OCI-LY1 (cell line): ENCODE data around the gene CCDC43.

Source experiments
- H2AFZ ChIP-seq: fragments of 200-600 bp; sonication (generic), shearing (Covaris generic); 2 replicates; pipeline ENCODE4 v1.6.0; 2014; ENCODE audit warnings: antibody characterized with exemption, mild to moderate bottlenecking, low read length
- H3F3A ChIP-seq: fragments of 200-600 bp; sonication (generic), shearing (Covaris generic); 2 replicates; pipeline ENCODE4 v1.6.0; 2014; ENCODE audit warnings: mild to moderate bottlenecking, antibody characterized with exemption, low read length, moderate library complexity; ENCODE audit not compliant: insufficient read depth
- H3K27ac ChIP-seq: fragments of 200-600 bp; sonication (generic); 2 replicates; pipeline ENCODE4 v1.5.1; 2014; ENCODE audit warnings: low read length, mixed run types, mild to moderate bottlenecking, low read depth; ENCODE audit not compliant: poor library complexity, severe bottlenecking
- H3K27me3 ChIP-seq: fragments of 200-600 bp; sonication (generic); 2 replicates; pipeline ENCODE4 v1.6.0; 2014; ENCODE audit warnings: antibody characterized with exemption, mild to moderate bottlenecking, low read length, moderate library complexity; ENCODE audit not compliant: insufficient read depth
- H3K36me3 ChIP-seq: fragments of 200-600 bp; sonication (generic); 2 replicates; pipeline ENCODE4 v1.6.1; 2014; ENCODE audit warnings: mild to moderate bottlenecking, antibody characterized with exemption, low read length, moderate library complexity, mixed read lengths; ENCODE audit not compliant: insufficient read depth
- H3K4me1 ChIP-seq: fragments of 200-600 bp; sonication (generic); 2 replicates; pipeline ENCODE4 v1.5.1; 2014; ENCODE audit warnings: mild to moderate bottlenecking, low read length, moderate library complexity; ENCODE audit not compliant: insufficient read depth, severe bottlenecking
- H3K4me2 ChIP-seq: fragments of 200-600 bp; sonication (generic), shearing (Covaris generic); 2 replicates; pipeline ENCODE4 v1.6.1; 2014; ENCODE audit warnings: low read length
- H3K4me3 ChIP-seq: fragments of 200-600 bp; sonication (generic); 2 replicates; pipeline ENCODE4 v1.5.1; 2014; ENCODE audit warnings: low read length, low read depth, mild to moderate bottlenecking, mixed read lengths; ENCODE audit not compliant: poor library complexity, severe bottlenecking
- H3K79me2 ChIP-seq: fragments of 200-600 bp; shearing (Covaris generic); 2 replicates; pipeline ENCODE4 v1.6.1; 2016; ENCODE audit warnings: mixed run types, low read length, mixed read lengths; ENCODE audit not compliant: insufficient read depth
- H3K9ac ChIP-seq: fragments of 200-600 bp; sonication (generic), shearing (Covaris generic); 2 replicates; pipeline ENCODE4 v1.6.1; 2014; ENCODE audit warnings: mild to moderate bottlenecking, low read length, mixed read lengths
- H3K9me2 ChIP-seq: fragments of 200-600 bp; sonication (generic), shearing (Covaris generic); 2 replicates; pipeline ENCODE4 v1.6.1; 2014; ENCODE audit warnings: low read depth, mild to moderate bottlenecking, low read length, mixed read lengths
- H3K9me3 ChIP-seq: fragments of 200-600 bp; shearing (Covaris generic); 2 replicates; pipeline ENCODE4 v1.6.1; 2014; ENCODE audit warnings: low read length, mixed read lengths
- H4K20me1 ChIP-seq: fragments of 200-600 bp; sonication (generic), shearing (Covaris generic); 2 replicates; pipeline ENCODE4 v1.6.0; 2016; ENCODE audit warnings: mild to moderate bottlenecking, low read length; ENCODE audit not compliant: insufficient read depth
- CTCF ChIP-seq: fragments of 200-600 bp; sonication (generic), shearing (Covaris generic); IDR thresholded peaks from 2 replicates; pipeline ENCODE4 v1.5.1; 2017; ENCODE audit warnings: mild to moderate bottlenecking, antibody characterized with exemption, low read length, moderate library complexity, mixed read lengths
- EZH2 ChIP-seq: fragments of 200-600 bp; sonication (generic), shearing (Covaris generic); IDR thresholded peaks from 2 replicates; pipeline ENCODE4 v1.8.0; 2017; ENCODE audit warnings: borderline replicate concordance, mixed run types, mild to moderate bottlenecking, antibody characterized with exemption, low read length, moderate library complexity, mixed read lengths

CCDC43 gene

GRCh38 chr17:44664867-44665266, 24.7 kb downstream of the CCDC43 start:
- Histone ChIP-seq H3F3A (no peaks in the 10 kb centered on the region), H3K27me3 (no peaks in the 10 kb centered on the region), H3K4me3 (no peak overlapping the region), H3K9ac (no peak overlapping the region), H3K9me3 (no peaks in the 10 kb centered on the region), H2AFZ (no peak overlapping the region), H3K79me2 (no peaks in the 10 kb centered on the region), H3K27ac (no peak overlapping the region), H4K20me1 (no peaks in the 10 kb centered on the region), H3K36me3 (no peaks in the 10 kb centered on the region), H3K4me2 (no peak overlapping the region), H3K9me2 (no peaks in the 10 kb centered on the region), H3K4me1 (no peaks in the 10 kb centered on the region)
- TF ChIP-seq EZH2 (no peak), CTCF (no peak)

GRCh38 chr17:44663095-44663494, 26.5 kb downstream of the CCDC43 start:
- Histone ChIP-seq H3K36me3 (no peaks in the 10 kb centered on the region), H3F3A (no peaks in the 10 kb centered on the region), H3K9me3 (no peaks in the 10 kb centered on the region), H3K4me1 (no peaks in the 10 kb centered on the region), H4K20me1 (no peaks in the 10 kb centered on the region), H3K4me3 (no peak overlapping the region), H3K9ac (no peak overlapping the region), H3K4me2 (no peak overlapping the region), H3K79me2 (no peaks in the 10 kb centered on the region), H3K27me3 (no peaks in the 10 kb centered on the region), H2AFZ (no peak overlapping the region), H3K27ac (no peak overlapping the region), H3K9me2 (no peaks in the 10 kb centered on the region)
- TF ChIP-seq CTCF (no peak), EZH2 (no peak)

- H3K27me3 ChIP-seq, result no peaks in the 10 kb centered on the region
- H3K4me3 ChIP-seq, result no peak overlapping the region
- no peak overlapping the region for H2AFZ ChIP-seq
- no peak overlapping the region for H3K9ac ChIP-seq
- no peaks in the 10 kb centered on the region for H3K36me3 ChIP-seq
- no peaks in the 10 kb centered on the region for H3K79me2 ChIP-seq
- H3K4me1 ChIP-seq, result no peaks in the 10 kb centered on the region
- H4K20me1 ChIP-seq, result no peaks in the 10 kb centered on the region
- H3F3A ChIP-seq, result no peaks in the 10 kb centered on the region
- no peak overlapping the region for H3K4me2 ChIP-seq
- no peaks in the 10 kb centered on the region for H3K9me3 ChIP-seq
- no peaks in the 10 kb centered on the region for H3K9me2 ChIP-seq
- TF ChIP-seq CTCF, result no peak
- no peak for TF ChIP-seq EZH2
- H3K27ac ChIP-seq, result no peak overlapping the region
These were observed 27.7 kb downstream of the CCDC43 start for GRCh38 chr17:44661835-44662234.
